HL-60 (cell line): Measurements from ENCODE around the gene DNAH17.

Source experiments
- DNase-seq, 2 experiments: peaks; one replicate each; pipeline ENCODE4 v3.0.0-alpha.2; 2010 to 2020; ENCODE audit warnings: low read depth in 1 of 2, low spot score in 1 of 2
- H3K27ac ChIP-seq: fragments of 250-450 bp; sonication (Bioruptor Pico); replicated peaks from 2 replicates; pipeline ENCODE4 v1.5.1; 2020; ENCODE audit warnings: mild to moderate bottlenecking, moderate library complexity
- H3K27me3 ChIP-seq: fragments of 250-450 bp; sonication (Bioruptor Pico); 2 replicates; pipeline ENCODE4 v1.5.1; 2021; ENCODE audit warnings: mild to moderate bottlenecking, moderate library complexity; ENCODE audit not compliant: insufficient read depth, poor library complexity, severe bottlenecking
- H3K4me3 ChIP-seq: replicated peaks from 2 replicates; pipeline ENCODE4 v1.5.1; 2011; ENCODE audit warnings: mild to moderate bottlenecking, control low read depth, low read length; ENCODE audit not compliant: insufficient read depth
- CTCF ChIP-seq: IDR thresholded peaks from one replicate; pipeline ENCODE4 v1.5.1; 2011; ENCODE audit warnings: low read length, control low read depth, inconsistent platforms; ENCODE audit not compliant: insufficient read depth
- GABPA ChIP-seq: IDR thresholded peaks from 2 replicates; pipeline ENCODE4 v1.6.1; 2012; ENCODE audit warnings: low read depth
- POLR2AphosphoS5 ChIP-seq: IDR thresholded peaks from 2 replicates; pipeline ENCODE4 v1.6.1; 2012; ENCODE audit warnings: low read depth
- REST ChIP-seq: IDR thresholded peaks from 2 replicates; pipeline ENCODE4 v1.6.1; 2012; ENCODE audit warnings: low read depth; ENCODE audit not compliant: insufficient replicate concordance
- SPI1 ChIP-seq: IDR thresholded peaks from 2 replicates; pipeline ENCODE4 v1.6.1; 2012; ENCODE audit warnings: low read depth, mild to moderate bottlenecking, borderline replicate concordance

Gene DNAH17

GRCh38 chr17:78437508-78438169 is 139.6 kb downstream of the DNAH17 start:
- DNase-seq = no peak
- H3K27me3 ChIP-seq = no peaks in the 10 kb centered on the region
- H3K27ac ChIP-seq = no peak overlapping the region
- no peak overlapping the region for H3K4me3 ChIP-seq
- TF ChIP-seq POLR2AphosphoS5 (no peak), CTCF (no peak), SPI1 (no peak), REST (no peak), GABPA (no peak)

- no peak for DNase-seq
- H3K27me3 ChIP-seq = no peaks in the 10 kb centered on the region
- TF ChIP-seq SPI1 (no peak), POLR2AphosphoS5 (no peak), GABPA (no peak), REST (no peak), CTCF (no peak)
- H3K4me3 ChIP-seq = no peak overlapping the region
- H3K27ac ChIP-seq = no peak overlapping the region
These were observed 141.7 kb downstream of the DNAH17 start for GRCh38 chr17:78435330-78436005.

- H3K27me3 ChIP-seq = no peaks in the 10 kb centered on the region
- TF ChIP-seq SPI1 (no peak), GABPA (no peak), REST (no peak), POLR2AphosphoS5 (no peak), CTCF (no peak)
- DNase-seq = no peak
- H3K4me3 ChIP-seq = no peak overlapping the region
- no peak overlapping the region for H3K27ac ChIP-seq
These were observed 142.5 kb downstream of the DNAH17 start for GRCh38 chr17:78434455-78435329.
